ENCODE measurements around the gene RAD52.
"Not testable (repeated sequence)": the region's sequence is repeated elsewhere in the genome, so short reads cannot be mapped to it uniquely, and the experiment has no call there.

Gene RAD52

DNA sequence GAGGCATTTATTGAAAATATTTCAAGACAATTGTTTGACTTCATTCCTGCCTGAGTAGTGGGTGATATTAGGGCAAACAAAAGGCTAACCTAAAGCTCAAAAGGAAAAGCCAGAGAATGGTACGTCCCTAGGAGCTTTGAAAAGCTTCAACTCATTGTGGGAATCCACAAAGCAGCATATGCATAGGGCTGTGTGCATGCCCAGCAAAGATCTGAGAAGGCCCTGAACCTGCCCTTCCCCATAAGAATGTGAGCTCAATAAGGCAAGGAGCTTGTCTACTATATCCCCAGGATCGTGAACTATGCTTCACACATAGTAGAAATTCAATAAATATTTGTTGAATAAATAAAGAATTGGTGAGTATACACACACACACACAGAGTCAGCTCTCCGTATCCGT, 19.1 kb upstream of the RAD52 start:
- no peak for DNase-seq (ENCODE audit: low read depth in 2 of 2, low spot score in 1 of 2)

DNA sequence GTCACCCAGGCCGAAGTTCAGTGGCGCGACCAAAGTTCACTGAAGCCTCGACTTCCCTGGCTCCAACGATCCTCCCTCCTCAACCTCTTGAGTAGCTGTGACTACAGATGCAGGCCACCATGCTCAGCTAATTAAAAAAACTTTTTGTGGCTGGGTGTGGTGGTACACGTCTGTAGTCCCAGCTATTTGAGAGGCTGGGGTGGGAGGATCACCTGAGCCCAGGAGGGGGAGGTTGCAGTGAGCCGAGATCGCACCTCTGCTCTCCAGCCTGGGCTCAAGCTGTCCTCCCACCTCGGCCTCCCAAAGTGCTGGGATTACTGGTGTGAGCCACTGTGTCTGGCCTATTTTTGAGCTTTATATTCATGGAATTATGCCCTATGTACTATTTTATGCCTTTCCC, 18.1 kb upstream of the RAD52 start:
- DNase-seq (ENCODE audit: low read depth in 2 of 2, low spot score in 1 of 2): no peak

DNA sequence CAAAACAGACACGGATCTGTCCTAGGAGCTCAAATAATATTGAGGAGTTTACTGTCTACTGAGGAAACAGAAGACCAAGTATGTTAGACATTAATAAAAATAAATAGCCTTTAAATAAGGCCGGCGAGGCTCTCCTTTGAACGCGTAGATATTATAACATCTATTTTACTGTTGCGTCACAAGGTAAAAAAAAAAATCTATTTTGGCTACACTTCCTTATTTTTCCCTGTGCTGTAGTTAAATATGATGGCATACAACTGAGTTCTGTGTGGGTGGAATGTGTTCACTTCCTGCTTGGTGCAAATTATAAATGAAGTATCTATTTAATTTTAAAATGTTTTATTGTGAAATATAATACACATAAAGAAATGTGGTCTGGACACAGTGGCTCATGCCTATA, 17.2 kb upstream of the RAD52 start:
- DNase-seq (ENCODE audit: low read depth in 2 of 2, low spot score in 1 of 2): no peak

DNA sequence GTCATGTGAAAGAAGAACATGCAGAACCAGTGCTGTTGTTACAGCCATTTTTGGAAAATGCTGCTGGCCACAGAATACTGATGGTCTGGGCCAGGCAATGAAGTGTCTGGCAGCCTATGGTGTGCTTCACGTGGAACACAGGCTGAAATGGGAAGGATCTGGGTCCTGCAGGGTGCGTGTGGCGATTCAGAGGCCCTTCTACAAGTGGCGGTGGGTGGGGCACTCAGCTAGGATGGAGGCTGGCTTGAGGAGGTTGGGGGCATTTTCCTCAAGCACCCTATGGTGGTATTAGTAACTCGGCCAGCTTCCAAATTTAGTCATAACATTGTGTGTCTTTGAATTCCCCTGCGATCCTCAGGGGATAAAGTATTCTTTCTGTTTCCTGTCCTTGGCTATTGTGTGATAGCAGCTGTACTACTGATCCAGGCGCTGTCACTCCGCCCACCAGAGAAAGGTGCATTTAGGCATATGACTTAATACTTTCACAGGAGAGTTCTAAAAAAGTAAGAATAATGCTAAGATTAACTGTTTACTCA, 9.2 kb upstream of the RAD52 start:
- DNase-seq (ENCODE audit: low read depth in 2 of 2, low spot score in 1 of 2): no peak

DNA sequence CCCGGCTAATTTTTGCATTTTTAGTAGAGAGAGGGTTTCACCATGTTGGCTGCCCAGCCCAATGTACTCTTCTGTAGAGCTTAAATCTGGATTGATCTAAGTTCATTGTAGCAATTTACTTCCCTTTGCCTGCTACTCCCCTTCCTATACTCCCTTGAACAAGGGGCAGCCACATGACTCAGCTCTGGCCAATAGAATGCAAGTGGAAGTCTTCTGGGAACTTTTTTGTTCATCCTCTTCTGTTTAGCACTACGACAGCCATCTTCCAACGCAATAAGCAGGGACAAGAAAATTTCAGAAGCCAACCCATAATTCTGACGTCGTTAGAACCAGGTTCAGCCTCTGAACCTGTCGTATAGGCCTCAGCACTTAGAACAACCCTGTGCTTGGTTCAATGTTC, 6.4 kb upstream of the RAD52 start:
- no peak for DNase-seq (ENCODE audit: low read depth in 2 of 2, low spot score in 1 of 2)

DNA sequence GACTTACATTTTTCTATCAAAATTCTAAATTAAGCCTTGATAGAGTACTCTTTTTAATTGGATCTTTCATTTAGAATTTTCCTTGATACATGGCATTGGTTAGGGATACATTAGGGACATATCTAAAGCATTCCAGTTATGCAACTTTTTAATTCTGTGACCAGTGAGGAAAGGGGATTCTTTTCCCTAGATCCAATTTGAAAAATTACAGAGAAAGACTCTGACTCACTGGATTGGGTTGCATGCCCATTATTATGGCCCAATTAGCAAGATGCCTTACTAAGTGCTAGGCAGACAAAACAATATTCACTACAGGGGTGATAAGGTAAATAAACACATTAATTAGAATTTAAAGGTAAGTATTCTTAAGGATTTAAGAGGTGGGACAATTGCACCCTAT, 5.2 kb upstream of the RAD52 start:
- DNase-seq (ENCODE audit: low read depth in 2 of 2, low spot score in 1 of 2): no peak

DNA sequence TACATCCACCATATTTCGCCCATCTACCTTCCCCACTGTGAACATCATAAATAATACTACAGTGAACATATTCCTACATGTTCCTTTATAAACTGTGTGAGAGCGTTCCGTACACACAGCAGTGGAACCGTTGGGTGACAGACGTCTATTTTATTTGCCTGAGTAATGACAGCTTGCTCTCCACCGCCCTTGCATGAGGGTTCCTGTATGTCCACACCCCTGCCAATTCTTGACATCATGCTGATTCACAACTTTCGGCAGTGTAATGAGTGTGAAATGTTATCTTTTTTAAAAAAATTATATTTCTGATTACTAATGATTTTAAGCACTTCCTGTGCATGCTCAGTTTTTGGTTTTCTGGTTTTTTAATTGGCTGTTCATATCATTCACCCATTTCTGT, 4.3 kb upstream of the RAD52 start:
- no peak for DNase-seq (ENCODE audit: low read depth in 2 of 2, low spot score in 1 of 2)

DNA sequence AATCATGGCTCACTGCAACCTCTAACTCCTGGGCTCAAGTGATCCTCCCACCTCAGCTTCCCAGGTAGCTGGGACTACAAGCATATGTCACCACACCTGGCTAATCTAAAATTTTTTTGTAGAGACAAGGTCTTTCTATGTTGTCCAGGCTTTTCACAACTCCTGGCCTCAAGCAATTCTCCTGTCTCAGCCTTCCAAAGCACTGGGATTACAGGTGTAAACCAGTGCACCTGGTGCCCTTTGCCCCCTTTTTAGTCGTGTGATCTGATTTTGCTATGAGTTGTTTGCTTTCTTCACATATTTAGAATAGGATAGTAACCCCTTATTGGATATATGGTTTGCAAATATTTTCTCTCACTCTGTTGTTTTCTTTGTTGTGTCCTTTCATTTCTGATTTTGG, 1.7 kb upstream of the RAD52 start:
- DNase-seq (ENCODE audit: low read depth in 2 of 2, low spot score in 1 of 2): no peak

DNA sequence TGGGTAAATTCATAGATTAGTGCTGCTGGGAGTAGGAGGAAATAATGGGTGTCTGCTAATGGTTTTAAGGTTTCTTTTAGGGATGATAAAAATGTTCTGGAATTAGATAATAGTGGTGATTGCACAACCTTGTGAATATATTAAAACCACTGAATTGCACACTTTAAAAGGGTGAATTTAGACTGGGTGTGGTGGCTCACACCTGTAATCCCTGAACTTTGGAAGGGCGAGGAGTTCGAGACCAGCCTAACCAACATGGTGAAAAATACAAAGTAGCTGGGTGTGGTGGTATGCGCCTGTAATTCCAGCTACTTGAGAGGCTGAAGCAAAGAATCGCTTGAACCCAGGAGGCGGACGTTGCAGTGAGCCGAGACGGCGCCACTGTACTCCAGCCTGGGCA, 1.3 kb downstream of the RAD52 start:
- no peak for DNase-seq (ENCODE audit: low read depth in 2 of 2, low spot score in 1 of 2)

DNA sequence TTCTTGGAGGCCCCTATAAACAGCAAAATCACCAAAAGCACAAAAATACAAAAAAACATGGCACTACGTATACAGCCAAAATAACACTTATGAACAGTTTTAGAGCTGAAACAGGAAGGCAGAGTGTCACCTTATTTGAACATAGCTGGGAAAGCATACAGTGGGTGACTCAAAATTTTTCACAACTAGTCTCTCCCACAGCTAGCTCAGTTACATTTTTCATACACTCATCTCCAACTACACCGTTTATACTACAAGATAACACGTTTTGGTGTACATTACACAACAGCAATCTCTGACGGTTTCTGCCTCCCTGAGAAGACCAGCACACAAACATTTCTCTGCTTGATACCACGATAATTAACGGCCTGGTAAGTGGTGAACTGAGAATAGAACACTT, 2.9 kb downstream of the RAD52 start:
- DNase-seq (ENCODE audit: low read depth in 2 of 2, low spot score in 1 of 2): no peak

DNA sequence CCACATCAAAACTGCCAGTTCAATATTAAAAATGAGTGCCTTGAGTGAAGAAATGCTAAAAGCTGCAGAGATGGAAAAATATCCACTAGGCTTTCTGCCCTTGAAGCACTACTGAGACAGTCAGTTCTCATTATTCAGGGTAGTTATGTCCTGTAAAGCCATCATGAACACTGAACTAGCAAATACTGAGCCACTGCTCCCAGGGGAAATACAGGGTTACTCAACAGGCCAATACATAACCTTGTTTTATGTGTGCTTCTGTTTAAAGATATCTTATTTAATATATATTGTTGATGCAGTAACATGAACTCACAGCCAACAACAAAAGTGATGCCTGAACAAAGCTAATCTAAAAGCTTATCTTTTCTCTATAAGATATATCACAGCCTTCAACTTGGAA, 3.3 kb downstream of the RAD52 start:
- DNase-seq (ENCODE audit: low read depth in 2 of 2, low spot score in 1 of 2): no peak

DNA sequence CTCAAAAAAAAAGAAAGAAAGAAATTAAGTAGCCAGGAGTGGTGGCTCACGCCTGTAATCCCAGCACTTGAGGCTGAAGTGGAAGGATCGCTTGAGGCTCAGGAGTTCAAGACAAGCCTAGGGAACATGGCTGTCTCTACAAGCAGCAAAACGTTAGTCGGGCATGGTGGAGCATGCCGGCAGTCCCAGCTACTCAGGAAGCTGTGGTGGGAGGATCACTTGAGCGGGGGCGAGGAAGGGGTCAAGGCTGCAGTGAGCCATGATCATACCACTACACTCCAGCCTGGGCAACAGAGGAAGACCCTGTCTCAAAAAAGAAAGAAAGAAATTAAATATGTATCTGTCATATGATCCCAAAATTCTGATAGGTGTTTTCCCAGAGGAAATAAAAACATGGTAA, 5.3 kb downstream of the RAD52 start:
- no peak for DNase-seq (ENCODE audit: low read depth in 2 of 2, low spot score in 1 of 2)

DNA sequence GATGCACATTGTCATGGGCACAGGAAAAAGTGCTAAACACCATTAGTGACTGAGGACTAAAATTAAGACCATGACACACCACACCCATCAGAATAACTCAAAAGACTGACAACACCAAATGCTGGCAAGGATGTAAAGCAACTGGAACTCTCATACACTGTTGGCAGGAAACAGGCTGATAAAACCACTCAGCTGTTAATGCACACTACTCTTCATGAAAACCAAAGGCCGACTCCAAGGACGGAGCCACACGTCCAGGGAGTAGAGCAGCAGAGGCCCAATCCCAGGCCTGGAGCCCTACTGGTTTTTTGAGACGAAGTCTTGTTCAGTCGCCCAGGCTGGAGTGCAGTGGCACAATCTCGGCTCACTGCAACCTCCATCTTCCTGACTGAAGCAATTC, 6.4 kb downstream of the RAD52 start:
- DNase-seq (ENCODE audit: low read depth in 2 of 2, low spot score in 1 of 2): no peak

DNA sequence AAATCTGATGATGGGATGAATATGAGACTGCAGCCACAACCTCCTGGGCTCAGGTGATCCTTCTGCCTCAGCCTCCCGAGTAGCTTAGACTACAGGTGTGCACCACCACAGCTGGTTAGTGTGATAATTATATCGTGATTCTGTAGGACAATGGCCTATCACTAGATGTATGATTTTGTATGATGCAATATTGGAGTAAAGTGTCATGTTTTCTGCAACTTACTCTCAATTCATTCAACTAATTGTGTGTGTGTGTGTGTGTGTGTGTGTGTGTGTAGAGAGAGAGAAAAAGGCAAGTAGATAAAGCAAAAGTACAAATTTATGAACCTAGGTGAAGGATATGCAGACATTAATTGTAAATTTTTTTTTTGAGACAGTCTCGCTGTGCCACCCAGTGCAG, 10.7 kb downstream of the RAD52 start:
- no peak for DNase-seq (ENCODE audit: low read depth in 2 of 2, low spot score in 1 of 2)

DNA sequence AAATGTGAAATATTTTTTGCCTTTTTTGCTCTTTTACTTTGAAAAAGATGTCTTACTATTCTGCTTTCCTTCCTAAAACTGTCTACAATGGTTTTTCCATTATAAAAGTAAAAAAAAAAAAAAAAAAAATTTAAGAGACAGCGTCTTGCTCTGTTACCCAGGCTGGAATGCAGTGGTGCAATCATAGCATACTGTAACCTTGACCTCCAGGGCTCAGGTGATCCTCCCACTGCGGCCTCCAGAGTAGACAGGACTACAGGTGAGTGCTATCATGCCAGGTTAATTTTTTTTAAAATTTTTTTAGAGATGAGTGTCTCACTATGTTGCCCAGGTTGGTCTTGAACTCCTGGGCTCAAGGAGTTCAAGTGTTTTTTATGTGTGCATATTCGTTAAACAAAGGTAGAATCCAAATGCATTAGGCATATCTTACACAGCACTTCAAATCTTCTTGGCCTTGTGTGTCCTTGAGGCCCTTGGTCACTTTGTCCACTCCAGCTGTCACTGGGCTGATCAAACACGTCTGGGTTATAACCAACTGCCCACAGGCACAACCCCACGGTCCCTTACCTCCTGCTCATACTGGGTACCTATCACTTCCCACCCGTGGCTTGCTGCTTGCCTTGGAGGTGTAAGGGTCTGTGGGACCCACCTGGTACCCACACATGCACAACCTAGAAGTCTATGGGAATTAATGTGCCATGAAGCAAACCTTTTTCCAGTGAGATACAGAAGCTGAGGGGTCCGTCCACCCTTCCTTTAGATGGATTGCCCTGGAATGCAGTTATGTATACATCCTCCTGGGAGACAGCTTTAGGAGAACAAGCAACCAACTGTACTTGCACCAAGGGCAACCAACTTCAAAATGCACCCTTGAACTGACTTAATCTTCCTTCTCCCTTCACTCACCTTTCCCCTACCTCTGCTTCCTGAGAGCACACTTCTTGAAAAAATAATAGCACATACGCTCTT, 12.8 kb downstream of the RAD52 start:
- DNase-seq (ENCODE audit: low read depth in 2 of 2, low spot score in 1 of 2): no peak

DNA sequence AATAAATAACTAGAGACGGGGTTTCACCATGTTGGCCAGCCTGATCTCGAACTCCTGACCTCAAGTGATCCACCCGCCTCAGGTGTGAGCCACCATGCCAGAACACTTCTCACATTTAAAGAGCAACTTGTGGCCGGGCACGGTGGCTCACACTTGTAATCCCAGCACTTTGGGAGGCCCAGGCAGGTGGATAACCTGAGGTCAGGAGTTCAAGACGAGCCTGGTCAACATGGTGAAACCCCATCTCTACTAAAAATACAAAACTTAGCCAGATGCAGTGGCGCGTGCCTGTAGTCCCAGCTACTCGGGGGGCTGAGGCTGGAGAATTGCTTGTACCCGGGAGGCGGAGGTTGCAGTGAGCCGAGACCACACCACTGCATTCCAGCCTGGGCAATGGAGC, 13.6 kb downstream of the RAD52 start:
- not testable (repeated sequence) for DNase-seq (ENCODE audit: low read depth in 2 of 2, low spot score in 1 of 2)

DNA sequence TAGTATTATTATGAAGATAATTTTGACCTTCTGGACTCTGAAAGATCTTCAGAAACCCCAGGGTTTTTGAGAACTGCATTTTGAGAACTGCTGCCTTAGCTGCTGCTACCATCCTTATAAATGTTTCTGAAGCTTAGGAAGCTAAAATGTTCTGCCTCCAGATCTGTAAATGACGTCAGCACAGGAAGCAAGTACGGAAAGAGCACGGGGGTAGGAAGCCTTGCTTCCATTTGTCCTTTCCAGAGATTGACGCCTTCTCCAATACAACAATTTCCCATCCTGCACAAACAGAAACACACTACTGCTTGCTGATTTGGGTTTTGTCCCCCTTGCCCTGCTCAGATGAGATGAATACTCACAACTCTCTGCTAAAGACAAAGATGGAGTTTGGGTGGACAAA, 17.9 kb downstream of the RAD52 start:
- DNase-seq (ENCODE audit: low read depth in 2 of 2, low spot score in 1 of 2): no peak

DNA sequence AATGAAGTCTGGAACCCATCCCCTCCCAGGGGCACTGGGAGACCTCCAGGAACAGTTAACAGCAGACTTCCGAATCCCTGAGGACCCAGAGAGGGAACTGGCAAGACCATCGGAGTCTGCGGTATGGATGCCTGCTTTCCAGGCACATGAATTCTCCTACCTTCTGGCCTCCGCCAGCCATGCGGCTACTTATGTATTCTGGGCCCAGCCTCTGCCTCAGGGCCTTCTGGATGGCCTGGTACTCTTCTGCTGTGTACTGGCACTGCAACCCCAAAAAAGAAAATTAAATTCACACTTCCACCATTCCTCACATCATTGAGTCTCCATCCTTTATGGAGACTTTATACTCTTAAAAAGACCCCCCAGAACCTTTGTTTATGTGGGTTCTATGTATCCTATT, 18.4 kb downstream of the RAD52 start:
- DNase-seq (ENCODE audit: low read depth in 2 of 2, low spot score in 1 of 2): no peak

DNA sequence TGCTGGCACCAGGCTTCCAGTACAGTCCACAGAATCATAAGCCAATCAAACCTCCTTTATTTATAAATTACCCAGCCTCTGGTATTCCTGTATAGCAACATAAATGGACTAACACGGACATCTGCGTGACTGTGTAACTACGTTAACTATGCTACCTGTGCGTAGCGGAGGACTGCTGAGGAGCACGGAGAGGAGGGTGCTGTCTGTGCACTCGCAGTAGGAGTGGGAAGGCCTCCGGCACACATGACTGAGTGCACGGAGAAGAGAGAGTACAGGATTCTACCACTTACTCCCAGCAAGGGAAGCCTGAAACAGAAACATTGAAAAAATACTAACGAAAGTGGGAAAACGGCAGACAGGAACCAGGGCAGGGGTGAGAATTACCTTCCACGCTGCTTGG, 22.9 kb downstream of the RAD52 start:
- DNase-seq (ENCODE audit: low read depth in 2 of 2, low spot score in 1 of 2): no peak

DNA sequence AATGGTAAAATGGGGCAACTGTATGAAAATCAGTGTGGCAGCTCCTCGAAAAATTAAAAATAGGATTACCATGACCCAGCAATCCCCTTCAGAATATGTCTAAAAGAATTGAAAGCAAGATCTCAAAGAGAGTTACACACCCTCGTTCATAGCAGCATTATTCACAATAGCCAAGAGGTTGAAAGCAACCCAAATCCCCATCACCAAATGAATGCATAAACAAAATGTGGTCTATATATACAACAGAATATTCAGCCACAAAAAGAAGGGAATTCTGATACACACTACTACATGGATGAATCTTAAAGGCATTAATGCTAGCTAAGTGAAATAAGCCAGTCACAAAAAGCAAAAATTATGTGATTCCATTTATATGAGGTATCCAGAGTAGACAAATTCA, 27.2 kb downstream of the RAD52 start:
- DNase-seq (ENCODE audit: low read depth in 2 of 2, low spot score in 1 of 2): no peak

DNA sequence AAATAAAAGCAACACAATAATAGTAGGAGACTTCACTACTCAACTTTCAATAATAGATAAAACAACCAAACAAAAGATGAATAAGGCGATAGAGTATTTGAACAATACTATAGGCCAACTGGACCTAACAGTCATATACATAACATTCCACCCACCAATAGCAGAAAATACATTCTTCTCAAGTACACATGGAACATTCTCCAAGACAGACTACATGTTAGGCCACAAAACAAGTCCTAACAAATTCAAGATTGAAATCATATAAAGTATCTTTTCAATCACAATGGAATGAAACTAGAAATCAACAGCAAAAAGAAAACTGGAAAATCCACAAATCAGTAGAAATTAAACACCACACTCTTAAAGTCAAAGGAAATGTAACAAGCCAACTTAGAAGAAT, 28.8 kb downstream of the RAD52 start:
- no peak for DNase-seq (ENCODE audit: low read depth in 2 of 2, low spot score in 1 of 2)

DNA sequence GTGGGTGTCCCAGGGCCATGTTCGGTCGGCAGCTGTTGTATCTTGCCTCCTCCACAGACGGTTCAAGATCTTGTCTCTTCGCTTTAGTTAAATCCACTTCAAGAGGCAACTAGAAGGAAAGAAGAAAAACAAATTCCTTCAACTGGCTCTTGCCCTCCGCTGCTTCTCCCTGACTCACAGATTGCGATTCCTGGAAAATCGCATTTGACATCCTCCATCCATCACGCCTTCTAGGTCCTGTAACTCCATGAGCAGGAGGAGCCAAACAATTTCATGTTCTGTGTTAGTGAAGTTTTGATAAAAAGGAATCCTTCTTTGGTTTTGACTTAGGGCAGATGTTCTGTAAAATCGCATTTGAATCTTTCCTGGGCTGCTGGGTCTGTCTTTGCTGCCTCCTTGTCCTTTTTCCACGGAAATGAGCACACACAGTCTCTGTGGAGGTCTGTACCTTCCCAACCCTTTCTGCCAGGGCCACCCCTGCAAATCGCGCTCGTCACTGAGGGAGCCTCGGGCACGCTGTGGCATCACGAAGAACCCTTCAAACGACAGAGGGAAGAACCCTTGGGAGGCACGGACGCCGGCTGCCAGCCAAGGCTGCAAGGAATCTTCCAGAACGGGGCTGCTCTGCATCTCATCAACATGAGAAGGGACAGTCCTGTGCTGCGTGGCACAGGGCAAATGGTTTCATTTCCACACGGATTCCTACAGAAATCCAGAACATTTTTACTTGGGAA, 32.6 kb downstream of the RAD52 start:
- no peak for DNase-seq (ENCODE audit: low read depth in 2 of 2, low spot score in 1 of 2)
